GM21447 (cell line): ENCODE results near the gene SFRP2.

ENCODE experiments used
- ATAC-seq: cut with Tn5 transposase; IDR thresholded peaks from one replicate; pipeline ENCODE4 v1.9.1; 2021; ENCODE audit not compliant: unreplicated experiment

The SFRP2 gene

GRCh38 chr4:153798901-153799693, 10.2 kb upstream of the SFRP2 start:
- no peak for ATAC-seq

- ATAC-seq: no peak
Measured at GRCh38 chr4:153798420-153798819, 9.5 kb upstream of the SFRP2 start.

- no peak for ATAC-seq
Measured at GRCh38 chr4:153794006-153794405, 5.1 kb upstream of the SFRP2 start.

GRCh38 chr4:153792618-153793247, 3.9 kb upstream of the SFRP2 start:
- ATAC-seq: no peak

GRCh38 chr4:153791746-153792617, 3.1 kb upstream of the SFRP2 start:
- ATAC-seq: no peak

GRCh38 chr4:153790962-153791551, 2.2 kb upstream of the SFRP2 start:
- no peak for ATAC-seq

- no peak for ATAC-seq
Measured at GRCh38 chr4:153790500-153790865, 1.6 kb upstream of the SFRP2 start.

- no peak for ATAC-seq
Measured at GRCh38 chr4:153789741-153790499, 1.0 kb upstream of the SFRP2 start.

GRCh38 chr4:153788051-153788412, 851 bp downstream of the SFRP2 start:
- no peak for ATAC-seq

GRCh38 chr4:153787575-153787974, 1.3 kb downstream of the SFRP2 start:
- ATAC-seq: no peak

GRCh38 chr4:153787061-153787560, 1.8 kb downstream of the SFRP2 start:
- no peak for ATAC-seq

GRCh38 chr4:153785910-153786721, 2.8 kb downstream of the SFRP2 start:
- no peak for ATAC-seq

- no peak for ATAC-seq
Measured at GRCh38 chr4:153784166-153784699, 4.7 kb downstream of the SFRP2 start.

GRCh38 chr4:153782581-153782980, 6.3 kb downstream of the SFRP2 start:
- ATAC-seq: no peak

GRCh38 chr4:153781717-153782416, 7.0 kb downstream of the SFRP2 start:
- no peak for ATAC-seq

- no peak for ATAC-seq
Measured at GRCh38 chr4:153781280-153781679, 7.6 kb downstream of the SFRP2 start.

- ATAC-seq: no peak
Measured at GRCh38 chr4:153780876-153781275, 8.0 kb downstream of the SFRP2 start.

GRCh38 chr4:153780221-153780620, 8.7 kb downstream of the SFRP2 start:
- ATAC-seq: no peak

- ATAC-seq: no peak
Measured at GRCh38 chr4:153778383-153778782, 10.5 kb downstream of the SFRP2 start.
